HG03039 (cell line): ENCODE data around the gene RCVRN.

Experiments used
- ATAC-seq: cut with Tn5 transposase; IDR thresholded peaks from one replicate; pipeline ENCODE4 v1.9.1; 2021; ENCODE audit warnings: mild to moderate bottlenecking, moderate library complexity; ENCODE audit not compliant: unreplicated experiment

The RCVRN gene

DNA sequence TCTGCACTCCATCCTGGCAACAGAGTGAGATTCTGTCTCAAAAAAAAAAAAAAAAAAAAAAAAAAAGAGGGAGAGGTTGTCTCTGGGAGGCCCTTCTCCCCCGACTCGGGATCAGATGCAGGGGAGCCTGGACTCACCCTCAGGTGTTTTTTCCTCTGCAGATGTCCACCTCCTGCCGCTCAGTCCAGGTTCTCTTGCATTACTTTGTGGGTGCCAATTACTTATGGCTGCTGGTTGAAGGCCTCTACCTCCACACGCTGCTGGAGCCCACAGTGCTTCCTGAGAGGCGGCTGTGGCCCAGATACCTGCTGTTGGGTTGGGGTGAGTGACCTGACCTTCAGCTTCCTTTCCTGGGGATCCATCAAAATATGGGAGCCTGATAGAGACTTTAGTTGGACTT, 45.3 kb downstream of the RCVRN start:
- no peak for ATAC-seq

- no peak for ATAC-seq
Observed at GRCh38 chr17:9855036-9855435, 50.0 kb downstream of the RCVRN start.

DNA sequence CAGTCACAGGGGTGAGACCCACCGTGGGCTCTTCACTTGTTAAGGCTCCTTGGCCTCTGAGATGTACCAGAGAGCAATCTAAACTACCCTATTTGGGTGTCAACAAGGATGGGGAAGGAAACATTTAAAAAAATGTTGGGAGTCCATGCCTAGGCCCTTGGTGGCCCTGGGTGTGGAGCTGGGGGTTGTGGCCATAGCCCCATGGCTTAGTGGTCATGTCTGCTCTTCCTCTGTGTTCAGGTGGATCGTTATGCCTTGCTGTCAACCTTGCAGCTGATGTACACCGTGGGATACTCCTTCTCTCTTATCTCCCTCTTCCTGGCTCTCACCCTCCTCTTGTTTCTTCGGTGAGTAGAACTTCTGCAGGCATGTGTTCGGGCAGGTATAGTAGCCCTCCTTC, 50.8 kb downstream of the RCVRN start:
- ATAC-seq: no peak

DNA sequence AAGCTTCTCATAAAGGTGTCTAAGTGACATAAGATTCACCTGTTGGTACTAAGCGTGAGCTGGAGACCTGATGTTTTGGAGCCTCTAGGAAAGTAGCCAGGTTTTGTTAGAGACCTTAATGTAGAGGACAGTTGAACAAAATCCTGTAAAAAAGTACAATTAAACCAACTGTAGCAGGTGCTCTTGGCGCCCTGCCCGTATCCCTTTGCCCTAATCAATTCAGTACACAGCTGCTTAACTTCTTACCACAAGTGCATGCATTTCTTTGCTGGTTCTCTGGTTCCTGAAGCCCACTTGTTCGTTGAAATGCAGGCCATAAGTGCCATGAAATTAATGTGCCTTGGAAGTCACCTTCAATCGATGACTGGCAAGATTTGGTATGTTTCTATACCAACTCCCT, 54.9 kb downstream of the RCVRN start:
- no peak for ATAC-seq
